Activated T-cell treated with anti-CD3 and anti-CD28 coated beads, Interleukin-2, amount 50 U/mL, for 48 hours (primary cell): ENCODE data around the gene GNG7.
A peak's percentile ranks its signal among the peaks of the same experiment; 100 is the strongest.
"Not testable (repeated sequence)": the region's sequence is repeated elsewhere in the genome, so short reads cannot be mapped to it uniquely, and the experiment has no call there.

Experiments used
- DNase-seq, 2 experiments: peaks; one replicate each; pipeline ENCODE4 v3.0.0-alpha.2; 2020

GNG7 gene

DNA sequence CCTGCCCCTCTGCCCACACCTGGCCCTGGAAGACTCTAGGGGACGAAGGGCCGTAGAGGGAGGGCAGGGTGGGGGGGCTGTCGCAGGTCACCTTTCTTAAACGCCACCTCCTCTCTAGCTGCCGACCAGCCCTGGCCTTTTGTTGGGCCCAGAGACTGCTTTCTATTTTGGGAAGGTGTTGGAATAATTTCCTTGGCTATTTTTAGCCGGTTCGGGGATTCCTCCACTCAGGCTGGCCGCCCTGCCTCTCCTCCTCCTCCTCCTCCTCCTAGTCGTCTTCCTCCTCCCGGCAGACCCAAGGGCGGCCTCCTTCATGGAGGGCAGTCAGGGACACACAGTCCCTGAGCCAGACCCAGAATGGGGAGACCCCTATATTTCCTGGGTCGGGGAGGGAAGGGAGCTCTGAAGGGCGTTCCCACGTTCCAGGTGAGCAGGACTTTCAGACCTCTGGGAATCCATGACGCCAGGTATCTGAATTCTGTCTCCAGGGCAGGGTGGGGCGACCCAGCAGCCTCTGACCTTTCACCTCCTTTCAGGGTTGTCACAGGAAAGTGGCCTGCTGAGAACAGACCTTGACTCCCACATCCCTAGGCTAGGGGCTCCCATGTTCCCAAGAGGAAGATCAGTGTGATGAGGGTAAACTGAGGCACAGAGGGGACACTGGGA, 206.7 kb downstream of the GNG7 start:
- no peak for DNase-seq

DNA sequence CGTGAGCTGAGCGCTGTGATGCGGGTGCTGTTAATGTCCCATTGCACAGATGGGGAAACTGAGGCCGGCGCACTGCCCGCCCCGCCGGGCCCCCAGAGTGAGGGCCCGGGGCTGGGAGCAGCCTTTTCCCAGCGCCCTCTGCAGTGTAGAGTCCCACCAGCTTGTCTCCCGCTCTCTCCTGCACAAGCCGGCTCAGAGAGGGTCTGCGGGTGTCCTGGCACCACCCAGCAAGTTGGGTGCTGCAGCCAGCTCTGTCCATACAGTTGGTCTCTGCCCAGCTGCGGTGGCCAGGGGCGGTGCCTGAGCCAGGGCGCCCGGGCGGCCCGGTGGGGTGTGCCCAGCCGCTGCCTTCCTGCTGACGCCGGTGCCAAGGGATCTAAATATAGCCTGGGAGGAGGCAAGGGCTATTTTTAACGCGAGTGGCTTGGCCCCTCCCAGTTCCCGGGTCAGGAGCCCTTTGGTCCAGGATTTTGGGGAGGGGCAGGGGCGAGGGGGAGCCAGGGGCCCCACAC, 207.3 kb downstream of the GNG7 start:
- DNase-seq = no peak

DNA sequence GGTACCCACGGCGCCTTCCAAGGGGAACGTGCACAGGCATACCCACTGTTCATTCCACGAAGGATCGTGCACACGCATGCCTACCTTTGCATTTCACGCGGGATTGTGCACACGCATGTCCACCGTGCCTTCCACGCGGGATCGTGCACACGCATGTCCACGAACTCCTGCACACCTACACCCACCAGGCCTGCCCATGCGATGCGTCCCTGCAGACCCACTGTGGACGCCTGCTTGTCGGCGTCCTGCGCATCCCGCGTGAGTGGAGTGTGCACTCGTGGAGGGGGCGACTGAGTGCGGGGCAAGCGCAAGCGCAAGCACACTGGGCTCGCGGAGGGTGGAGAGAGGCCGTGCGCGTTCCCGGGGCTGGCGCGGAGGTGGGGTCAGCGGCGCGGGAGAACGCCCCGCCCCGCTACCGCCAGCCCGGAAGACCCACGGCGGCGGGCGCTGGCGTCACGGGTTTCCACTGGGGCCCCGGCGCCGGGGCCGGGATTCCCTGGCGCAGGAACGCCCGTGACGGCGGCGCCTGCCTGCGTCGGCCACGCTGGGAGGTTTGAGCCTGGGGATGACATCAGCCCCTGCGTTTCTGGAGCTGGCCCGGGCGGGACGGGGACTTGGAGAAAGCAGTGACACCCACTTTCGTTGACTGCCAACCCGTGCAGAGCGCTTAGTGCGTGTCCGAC, 207.9 kb downstream of the GNG7 start:
- peak; percentile 60 to 64 for DNase-seq

DNA sequence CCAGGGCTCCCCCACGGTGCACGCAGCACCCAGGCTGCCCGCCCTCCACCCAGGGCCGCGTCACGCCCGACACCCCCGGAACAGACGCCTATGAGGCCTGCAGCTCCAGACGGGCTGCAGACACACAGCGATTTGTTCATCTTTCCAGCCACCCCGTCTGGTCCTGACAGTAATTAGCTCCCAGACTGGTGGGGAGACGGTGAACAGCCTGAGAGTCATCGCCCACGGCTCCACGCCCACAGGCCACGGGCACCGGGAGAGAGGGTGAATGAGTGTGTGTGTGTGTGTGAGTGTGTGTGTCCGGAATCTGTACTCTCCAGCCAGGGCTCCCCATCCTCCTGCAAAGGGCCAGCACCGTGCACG, 208.4 kb downstream of the GNG7 start:
- no peak for DNase-seq

DNA sequence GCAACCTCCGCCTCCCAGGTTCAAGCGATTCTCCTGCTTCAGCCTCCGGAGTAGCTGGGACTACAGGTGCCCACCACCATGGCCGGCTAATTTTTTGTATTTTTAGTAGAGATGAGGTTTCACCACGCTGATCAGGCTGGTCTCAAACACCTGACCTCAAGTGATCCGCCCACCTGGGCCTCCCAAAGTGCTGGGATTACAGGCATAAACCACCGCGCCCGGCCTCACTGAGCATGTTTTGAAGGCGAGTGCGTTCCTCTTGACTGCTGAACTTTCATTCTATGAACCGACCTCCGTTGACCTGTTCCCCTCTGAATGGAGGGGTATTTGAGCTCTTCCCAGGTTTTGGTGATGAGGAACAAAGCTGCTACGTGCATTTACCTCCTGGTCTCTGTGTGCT, 209.0 kb downstream of the GNG7 start:
- not testable (repeated sequence) for DNase-seq

DNA sequence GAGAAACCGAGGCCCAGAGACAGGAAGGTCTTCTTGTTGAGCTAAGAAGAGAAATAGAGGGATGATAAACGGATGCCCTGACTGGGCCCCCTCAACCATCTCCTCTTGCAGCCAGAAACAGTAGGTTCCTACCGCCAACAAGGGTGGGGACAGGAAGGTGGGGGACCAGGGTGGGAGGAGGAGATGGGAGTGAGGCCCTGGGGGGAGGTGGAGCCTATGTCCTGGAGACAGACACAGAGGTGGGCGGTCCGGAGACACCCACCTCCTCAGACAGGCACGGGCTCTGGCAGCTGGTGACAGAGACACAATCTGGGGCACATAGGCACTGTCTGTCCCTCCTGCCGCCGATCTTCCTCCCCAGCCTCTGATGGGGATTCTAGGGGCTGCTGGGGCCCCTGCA, 209.6 kb downstream of the GNG7 start:
- no peak for DNase-seq

DNA sequence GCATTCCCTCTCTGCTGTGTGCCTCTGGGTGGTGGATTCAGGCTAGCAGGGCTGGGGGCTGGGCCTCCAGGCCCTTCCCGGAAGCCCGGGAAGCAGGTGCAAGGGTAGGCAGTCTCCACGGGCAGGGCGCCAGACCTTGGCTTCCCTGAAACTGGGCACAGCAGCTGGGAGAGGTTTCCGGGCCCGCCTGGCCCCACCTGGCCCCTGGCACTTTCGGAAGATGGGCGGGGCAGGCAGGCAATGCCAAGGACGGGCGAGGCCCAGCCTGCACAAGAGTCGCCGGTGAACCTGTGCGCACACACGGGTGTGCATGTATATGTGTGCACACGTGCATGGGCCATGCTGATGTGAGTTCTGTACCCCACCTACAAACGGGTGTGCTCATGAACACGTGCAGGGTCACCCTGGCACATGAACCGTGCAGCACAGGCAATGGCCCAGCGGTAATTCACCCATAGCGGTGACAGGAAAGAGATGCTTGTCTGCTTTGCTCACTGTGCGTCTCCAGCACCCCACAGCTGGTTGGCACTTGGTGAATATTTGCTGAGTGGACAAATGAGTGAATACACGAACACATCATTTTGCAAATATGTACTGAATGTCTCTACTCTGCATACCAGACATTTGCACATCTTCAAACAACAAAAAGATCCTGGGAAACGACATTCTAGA, 211.2 kb downstream of the GNG7 start:
- no peak for DNase-seq

DNA sequence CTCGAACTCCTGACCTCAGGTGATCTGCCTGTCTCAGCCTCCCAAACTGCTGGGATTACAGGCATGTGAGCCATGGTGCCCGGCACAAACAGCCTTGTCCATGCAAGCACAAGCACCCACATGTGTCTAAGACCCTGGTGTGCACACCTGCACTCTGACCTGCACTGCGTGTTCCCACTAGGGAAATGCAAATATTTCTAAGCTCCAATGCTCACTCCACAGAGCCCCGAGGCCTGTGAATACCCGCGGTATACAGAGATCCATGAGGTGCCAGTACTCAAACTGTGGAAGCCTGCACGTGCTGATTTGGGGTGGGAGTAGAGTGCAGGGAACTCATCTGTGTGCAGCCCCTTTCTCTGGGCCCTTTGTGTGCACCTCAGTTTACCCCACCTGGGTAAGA, 211.8 kb downstream of the GNG7 start:
- no peak for DNase-seq

DNA sequence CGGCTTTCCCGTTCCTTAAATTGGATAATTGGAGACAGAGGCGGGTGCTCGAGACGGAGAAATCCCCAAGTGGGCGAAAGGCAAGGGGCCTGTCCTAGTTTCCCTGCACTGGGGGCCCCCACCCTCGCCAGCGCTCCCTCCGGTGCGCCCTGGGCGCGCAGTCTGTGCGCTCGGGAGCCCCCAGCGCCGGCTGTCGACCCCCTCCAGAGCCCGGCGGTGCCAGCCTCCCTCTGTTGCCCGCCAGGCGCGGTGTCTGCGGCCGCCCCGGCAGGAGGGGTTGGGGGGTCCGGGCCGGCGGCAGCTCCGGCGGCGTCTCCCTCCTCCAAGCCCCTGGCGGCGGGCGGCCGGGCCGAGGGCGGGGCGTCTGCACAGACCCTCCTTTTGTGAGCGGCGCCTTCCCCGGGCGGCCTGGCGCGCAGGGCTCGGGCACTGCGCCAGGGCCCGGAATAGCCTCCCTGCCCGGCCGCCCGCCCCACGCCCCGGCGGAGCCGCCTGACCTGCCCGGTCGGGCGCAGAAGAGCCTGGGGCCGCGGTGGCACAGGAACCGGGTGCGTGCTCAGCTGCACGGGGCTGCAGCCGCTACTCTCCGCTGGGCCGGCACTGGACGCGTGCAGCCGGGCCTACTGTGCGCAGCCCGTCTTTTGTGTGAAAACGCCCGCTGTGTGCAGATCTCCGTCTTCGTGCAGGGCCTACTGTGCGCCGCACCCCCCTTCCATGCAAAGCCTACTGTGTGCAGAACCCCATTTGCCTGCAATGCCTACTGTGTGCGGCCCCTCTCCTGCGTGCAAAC, 213.4 kb downstream of the GNG7 start:
- peak; percentile 32 to 44 for DNase-seq

DNA sequence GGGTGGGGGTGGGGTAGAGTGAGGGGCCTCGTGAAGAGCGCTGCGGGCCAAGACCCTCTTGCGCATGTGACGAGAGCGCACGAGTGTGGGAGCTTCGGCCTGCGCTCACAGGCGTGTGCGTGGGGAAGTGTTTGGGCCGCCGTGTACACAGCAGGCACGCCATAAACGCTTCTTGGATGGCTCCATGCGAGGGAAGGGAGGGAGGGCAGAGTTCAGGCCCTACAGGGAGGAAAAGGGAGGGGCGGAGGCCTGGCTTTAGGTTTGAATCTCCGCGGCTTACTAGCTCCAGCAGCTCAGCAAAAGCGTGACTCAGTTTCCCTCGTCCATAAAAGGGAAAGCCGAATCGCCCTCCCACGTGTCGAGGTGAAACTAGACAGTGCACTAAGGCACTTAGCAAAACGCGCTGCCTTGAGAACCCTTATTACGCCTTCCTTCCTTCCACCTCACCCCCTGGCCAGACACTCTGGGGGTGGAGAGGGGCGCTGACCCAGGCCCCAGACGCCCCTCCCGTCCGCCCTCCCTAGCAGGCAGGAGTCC, 214.0 kb downstream of the GNG7 start:
- peak; percentile 33 to 39 for DNase-seq

DNA sequence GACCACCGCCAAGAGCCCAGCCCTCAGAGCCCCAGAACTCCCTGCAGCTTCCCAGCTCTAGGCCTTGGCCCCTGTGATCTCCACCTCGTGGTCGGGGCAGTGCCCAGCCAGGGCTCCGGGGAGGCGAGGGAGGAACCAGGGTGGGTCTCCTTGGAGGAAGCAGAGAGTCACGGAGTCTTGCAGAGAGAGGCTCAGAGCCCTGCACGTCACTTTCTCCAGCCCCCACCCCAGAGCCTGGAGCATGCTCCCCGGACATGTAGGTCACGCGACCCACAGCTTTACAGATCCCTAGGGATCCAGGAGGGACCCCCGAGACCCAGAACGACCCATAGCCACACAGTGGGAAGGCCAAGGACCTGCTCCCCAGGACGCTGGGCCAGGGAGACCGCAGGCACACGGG, 214.7 kb downstream of the GNG7 start:
- no peak for DNase-seq

DNA sequence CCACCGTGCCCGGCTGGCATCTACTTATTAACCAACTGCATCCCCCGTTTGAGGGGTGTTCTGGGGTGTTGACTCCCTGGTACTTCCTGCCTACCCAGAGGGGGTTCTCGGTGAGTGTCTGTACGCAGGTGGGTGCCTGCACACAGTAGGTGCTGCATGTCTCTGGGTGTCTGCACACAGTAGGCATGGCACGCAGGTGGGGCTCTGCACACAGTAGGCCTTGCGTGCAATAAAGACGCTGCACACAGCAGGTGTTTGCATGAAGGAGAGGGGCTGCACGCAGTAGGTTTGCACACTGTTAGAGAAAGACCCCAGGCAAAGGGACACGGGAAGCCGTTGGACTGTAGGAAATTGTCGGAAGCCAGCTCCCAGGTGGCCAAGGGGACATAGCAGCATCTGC, 215.4 kb downstream of the GNG7 start:
- DNase-seq = no peak

DNA sequence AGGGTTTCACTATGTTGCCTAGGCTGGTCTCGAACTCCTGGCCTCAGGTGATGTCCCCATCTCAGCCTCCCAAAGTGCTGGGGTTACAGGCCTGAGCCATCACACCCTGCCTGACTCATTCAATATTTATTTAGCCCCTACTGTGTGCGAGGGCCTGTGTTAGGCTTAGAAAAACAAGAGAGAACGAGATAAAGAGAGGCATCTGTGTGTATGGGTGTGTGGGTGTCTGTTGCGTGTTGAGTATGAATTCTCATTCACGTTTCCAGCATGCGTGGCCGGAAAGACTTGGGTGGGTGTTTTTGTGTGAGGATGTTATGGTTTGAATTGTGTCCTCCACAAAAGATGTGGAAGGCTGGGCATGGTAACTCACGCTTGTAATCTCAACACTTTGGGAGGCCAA, 217.1 kb downstream of the GNG7 start:
- no peak for DNase-seq

DNA sequence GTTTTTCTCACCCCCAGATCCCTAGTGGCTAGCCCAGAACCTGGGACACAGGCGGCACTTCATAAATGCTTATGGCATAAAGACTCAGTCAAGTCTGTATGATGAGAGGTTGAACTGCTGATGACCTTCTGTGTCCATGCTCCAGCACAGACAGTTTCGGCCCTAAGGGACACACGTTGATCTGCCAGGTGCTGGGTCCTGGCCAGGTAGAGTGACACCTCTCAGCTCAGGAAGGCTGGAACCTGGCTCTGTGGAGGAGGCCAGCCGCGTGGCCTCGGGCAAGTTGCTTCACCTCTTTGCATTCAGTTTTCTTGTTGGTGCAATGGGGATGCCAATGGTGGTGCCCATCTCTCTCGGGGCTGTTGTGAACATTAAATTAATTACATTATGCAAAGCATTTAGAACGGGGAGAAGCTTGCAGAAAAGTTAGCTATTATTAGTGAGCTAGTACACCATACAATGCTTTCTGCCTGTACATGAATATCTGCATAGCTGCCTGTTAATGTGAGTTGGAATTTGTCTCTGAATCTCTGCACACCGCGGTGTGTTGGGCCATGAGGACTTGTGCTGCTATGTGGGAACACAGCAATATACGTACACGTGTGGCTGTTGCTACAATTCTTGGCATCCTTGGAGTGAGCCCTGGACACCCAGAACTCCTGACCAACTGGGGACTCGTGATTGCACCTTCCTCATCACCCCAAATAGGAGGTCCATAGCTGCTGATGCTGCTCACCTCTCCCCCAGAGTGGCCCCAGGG, 218.1 kb downstream of the GNG7 start:
- DNase-seq = no peak

DNA sequence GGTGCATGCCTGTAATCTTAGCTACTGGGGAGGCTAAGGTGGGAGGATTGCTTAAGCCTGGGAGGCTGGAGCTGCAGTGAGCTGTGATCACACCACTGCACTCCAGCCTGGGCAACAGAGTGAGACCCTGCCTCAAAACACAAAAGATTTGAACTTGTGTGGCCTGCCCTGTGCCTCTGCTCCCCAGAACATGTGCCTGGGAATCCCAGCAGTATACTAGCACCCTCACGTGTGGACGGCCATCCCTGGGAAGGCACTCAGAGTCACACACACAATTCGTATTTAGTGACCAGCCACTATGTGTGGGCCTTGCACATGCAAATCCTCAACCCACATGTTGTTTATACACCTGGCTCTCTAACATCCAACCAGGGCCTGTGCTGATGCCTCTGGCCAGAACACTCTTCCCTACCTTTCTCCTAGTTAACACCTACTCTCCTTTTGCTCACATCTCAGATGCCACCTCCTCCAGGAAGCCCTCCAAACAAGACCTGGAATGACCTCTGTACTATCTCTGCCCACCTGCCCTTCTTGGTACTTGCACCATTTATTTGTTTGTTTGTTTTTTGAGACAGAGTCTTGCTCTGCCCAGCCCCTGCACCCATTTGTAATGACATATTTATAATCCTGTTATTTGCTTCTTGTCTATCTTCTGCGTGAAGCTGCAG, 218.9 kb downstream of the GNG7 start:
- DNase-seq = no peak

DNA sequence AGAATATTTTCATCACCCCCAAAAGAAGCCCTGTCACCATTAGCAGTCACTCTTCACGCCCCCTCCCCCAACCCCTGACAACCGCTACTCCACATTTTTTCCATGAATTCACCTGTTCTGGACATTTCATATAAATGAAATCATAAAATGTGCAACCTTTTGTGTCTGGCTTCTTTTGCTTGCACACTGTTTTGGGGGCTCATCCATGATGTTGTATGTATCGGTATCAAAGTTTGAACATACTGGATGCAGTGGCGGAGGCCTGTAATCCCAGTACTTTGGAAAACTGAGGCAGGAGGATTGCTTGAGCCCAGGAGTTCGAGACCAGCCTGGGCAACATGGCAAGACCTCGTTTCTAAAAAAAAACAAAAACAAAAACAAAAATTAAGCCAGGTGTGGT, 219.4 kb downstream of the GNG7 start:
- no peak for DNase-seq

DNA sequence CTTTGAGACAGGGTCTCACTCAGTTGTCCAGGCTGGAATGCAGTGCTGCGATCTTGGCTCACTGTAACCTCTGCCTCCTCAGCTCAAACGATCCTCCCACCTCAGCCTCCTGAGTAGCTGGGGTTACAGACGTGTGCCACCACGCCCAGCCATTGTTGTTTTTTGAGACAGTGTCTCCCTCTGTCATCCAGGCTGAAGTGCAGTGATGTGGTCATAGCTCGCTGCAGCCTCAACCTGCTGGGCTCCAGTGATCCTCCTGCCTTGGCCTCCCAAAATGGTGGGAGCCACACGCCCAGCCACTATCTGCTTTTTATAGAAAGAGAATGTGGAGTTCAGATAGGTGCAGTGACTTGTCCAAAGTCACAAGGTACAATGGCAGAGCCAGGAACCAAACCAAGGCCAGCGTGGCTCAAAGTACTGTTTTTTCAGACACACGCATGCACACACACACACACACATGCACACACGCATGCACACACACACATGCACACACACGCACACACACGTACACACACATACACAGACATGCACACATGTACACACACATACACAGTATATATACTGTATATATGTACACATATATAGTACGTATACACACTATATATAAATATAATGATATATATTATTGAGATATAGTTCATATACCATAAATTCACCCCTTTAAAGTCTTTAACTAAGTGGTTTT, 220.0 kb downstream of the GNG7 start:
- no peak for DNase-seq

DNA sequence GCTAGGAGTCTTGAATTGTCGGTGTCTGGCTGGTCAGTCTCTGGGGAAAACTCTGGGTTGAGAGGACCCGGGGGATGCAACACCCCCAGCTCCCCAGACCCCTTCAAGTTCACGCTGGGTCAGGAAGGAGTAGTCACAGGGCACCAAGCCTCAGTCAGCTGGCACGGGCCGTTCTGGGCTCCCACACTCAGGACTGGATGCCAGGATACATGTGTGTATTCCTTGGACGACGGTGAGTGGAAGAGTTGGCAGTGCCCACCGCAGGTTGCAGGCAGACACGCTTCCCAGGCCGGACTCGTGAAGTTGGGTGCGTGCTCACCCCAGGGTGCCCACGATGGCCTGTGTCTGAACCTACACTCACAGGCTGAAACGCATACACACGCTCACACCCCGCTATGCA, 221.0 kb downstream of the GNG7 start:
- DNase-seq = no peak

DNA sequence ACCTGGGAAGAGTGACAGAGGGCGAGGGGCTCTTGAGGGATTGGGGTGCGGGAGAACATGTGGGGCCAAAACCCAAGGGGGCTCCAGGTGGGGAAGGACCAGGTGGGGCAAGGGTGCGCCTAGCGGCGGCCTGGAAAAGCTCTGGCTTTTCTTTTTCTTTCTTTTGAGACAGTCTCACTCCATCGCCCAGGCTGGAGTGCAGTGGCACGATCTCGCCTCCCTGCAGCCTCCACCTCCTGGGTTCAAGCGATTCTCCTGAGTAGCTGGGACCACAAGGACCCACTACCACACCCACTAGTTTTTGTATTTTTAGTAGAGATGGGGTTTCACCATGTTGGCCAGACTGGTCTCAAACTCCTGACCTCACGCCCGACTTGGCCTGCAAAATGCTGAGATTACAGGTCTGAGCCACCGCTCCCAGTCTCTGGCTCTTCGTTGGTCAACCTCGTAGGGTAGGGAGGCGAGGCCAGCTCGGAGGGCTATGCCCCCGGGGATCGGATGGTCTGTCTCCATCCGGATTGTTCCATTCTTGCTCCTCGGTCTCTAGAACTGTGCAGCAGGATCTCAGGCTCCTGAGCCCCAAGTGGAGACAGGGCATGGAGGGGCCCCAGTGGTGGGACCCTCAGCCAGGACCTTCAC, 222.8 kb downstream of the GNG7 start:
- DNase-seq = no peak

DNA sequence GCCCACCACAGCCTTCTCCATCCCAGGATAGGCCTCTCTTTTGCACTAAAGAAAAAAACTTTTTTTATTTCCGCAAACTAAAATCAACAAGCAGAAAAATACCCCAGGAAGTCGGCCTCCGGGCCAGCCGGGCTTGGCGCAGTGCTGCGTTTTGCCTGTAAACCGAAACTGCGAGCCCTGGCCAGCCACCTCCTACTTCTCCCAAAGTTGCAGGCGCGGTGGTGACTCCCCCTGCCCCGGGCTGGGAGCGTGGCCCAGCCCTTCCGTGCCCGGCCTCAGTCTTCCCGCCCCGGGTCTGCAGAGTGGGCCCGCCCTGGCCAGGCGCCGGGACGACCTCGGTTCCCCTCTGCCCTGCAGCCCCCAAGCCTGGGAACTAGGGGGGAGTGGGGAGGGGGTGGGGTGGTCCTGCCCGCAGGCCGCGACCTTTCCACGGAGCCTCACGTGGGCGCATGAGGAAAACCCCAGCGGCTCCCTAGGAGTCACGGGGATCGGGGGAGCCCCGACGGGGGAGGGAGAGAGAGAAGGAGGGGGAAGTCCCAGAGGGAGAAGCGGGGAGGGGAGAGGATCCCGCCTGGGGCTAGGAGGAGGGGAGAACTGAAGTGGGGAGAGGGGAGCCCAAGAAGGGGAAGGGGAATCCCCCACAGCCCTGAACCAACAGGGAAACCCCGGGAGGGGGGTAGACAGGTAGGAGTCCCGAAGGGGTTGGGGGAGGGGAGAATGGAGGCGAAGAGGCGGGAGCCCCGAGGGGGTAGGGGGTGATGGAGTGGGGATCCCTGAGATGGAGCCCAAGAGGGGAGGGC, 223.5 kb downstream of the GNG7 start:
- peak; percentile 68 to 74 for DNase-seq
